ENCODE measurements around the gene PLXNC1. TPM values are rescaled to one million over a fixed set of nuclear protein-coding genes. Genes with fewer than 3 reads are reported as not detected.

The PLXNC1 gene
- total and polyA plus RNA-seq, 2 experiments from 2014 or later, result 0.78 to 1.9 TPM

DNA sequence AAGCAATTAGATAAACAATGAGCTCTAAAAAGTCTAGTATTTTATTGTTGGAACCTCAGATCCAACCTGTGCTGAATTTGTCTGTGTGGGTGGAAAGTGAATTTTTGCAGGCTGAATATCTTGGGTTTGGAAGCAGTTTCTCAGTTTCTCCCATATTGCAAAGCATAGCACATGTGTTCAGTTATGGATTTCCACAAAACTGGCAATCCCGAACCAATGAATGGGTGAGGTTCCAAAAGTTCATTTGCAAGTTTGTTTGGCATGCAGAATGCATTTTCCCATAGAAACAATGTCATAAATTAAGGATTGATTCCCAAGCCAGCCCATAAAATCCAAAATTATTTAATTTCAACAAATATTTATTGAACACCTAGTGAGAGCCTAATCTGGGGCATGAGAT is 43.4 kb downstream of the PLXNC1 start:
- Histone ChIP-seq H3K4me2 (ENCODE audit: unreplicated experiment) (no peak overlapping the region), H3K4me3 (no peak overlapping the region), H3K4me1 (ENCODE audit: insufficient read depth) (peaks cover 5% of the 10 kb centered on the region), H3K9ac (no peak overlapping the region), H3F3A (ENCODE audit: insufficient read depth) (no peaks in the 10 kb centered on the region), H3K27ac (no peak overlapping the region), H4K20me1 (ENCODE audit: insufficient read depth) (no peaks in the 10 kb centered on the region), H3K9me3 (ENCODE audit: low read depth) (no peaks in the 10 kb centered on the region), H2AFZ (no peak overlapping the region), H3K79me2 (ENCODE audit: insufficient read depth) (no peaks in the 10 kb centered on the region), H3K9me2 (ENCODE audit: insufficient read depth) (no peaks in the 10 kb centered on the region), H3K27me3 (replicated peaks; ENCODE audit: insufficient read depth) (peaks cover 8% of the 10 kb centered on the region), H3K36me3 (ENCODE audit: low read depth) (no peaks in the 10 kb centered on the region)
- 26% methylated on average over 1 of the region's 1 CpG for WGBS, 2 experiments (ENCODE audit: low coverage in 1 of 2, low lambda C conversion rate in 2 of 2, missing lambda C conversion rate in 2 of 2)
- DNase-seq, result no peak
- in situ Hi-C loops (cut with MboI), result no loop called here
- TF ChIP-seq EZH2 (IDR thresholded peaks at IDR 0.05; ENCODE audit: insufficient read depth, poor library complexity, severe bottlenecking) (no peak), EZH2phosphoT487 (IDR thresholded peaks at IDR 0.05; ENCODE audit: insufficient read depth, low read depth) (no peak)

DNA sequence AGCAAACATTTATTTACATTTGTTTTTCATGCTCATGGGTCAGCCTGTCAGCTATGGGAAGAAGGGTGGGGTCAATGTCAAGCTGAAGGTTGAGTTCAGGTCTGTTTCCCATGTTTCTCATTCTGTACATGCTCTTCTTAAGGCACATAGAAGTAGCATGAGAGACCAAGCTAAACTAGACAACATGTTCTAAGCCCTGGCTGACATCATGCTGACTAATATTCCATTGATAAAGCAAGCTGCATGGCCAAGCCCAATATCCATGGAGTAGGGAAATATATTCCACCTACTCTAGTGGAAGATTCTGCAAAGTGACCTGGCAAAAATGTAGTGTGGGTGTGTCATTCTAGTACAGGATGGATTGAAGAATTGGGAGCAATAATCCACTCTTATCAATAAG is 44.1 kb downstream of the PLXNC1 start:
- H3K4me2 ChIP-seq (ENCODE audit: unreplicated experiment), result no peak overlapping the region
- no peak overlapping the region for H3K27ac ChIP-seq
- no peak for DNase-seq
- TF ChIP-seq EZH2phosphoT487 (IDR thresholded peaks at IDR 0.05; ENCODE audit: insufficient read depth, low read depth), result no peak
- TF ChIP-seq EZH2 (IDR thresholded peaks at IDR 0.05; ENCODE audit: insufficient read depth, poor library complexity, severe bottlenecking), result no peak
- no peaks in the 10 kb centered on the region for H3F3A ChIP-seq (ENCODE audit: insufficient read depth)
- H3K9me2 ChIP-seq (ENCODE audit: insufficient read depth), result no peaks in the 10 kb centered on the region
- in situ Hi-C loops (cut with MboI), result no loop called here
- no peak overlapping the region for H2AFZ ChIP-seq
- no peak overlapping the region for H3K4me3 ChIP-seq
- H3K79me2 ChIP-seq (ENCODE audit: insufficient read depth), result no peaks in the 10 kb centered on the region
- no peaks in the 10 kb centered on the region for H3K9me3 ChIP-seq (ENCODE audit: low read depth)
- peaks cover 5% of the 10 kb centered on the region for H3K27me3 ChIP-seq (replicated peaks; ENCODE audit: insufficient read depth)
- H3K36me3 ChIP-seq (ENCODE audit: low read depth), result no peaks in the 10 kb centered on the region
- peaks cover 3% of the 10 kb centered on the region for H3K4me1 ChIP-seq (ENCODE audit: insufficient read depth)
- no peak overlapping the region for H3K9ac ChIP-seq
- H4K20me1 ChIP-seq (ENCODE audit: insufficient read depth), result no peaks in the 10 kb centered on the region

- Histone ChIP-seq H3K36me3 (ENCODE audit: low read depth) (no peaks in the 10 kb centered on the region), H2AFZ (no peak overlapping the region), H3K79me2 (ENCODE audit: insufficient read depth) (no peaks in the 10 kb centered on the region), H3K4me1 (ENCODE audit: insufficient read depth) (no peaks in the 10 kb centered on the region), H3K4me2 (ENCODE audit: unreplicated experiment) (no peak overlapping the region), H3K27me3 (replicated peaks; ENCODE audit: insufficient read depth) (no peaks in the 10 kb centered on the region), H3K9me2 (ENCODE audit: insufficient read depth) (no peaks in the 10 kb centered on the region), H3K9ac (no peak overlapping the region), H3F3A (ENCODE audit: insufficient read depth) (no peaks in the 10 kb centered on the region), H4K20me1 (ENCODE audit: insufficient read depth) (no peaks in the 10 kb centered on the region), H3K4me3 (no peak overlapping the region), H3K27ac (no peak overlapping the region), H3K9me3 (ENCODE audit: low read depth) (no peaks in the 10 kb centered on the region)
- in situ Hi-C loops (cut with MboI), result no loop called here
- WGBS, 2 experiments (ENCODE audit: low coverage in 1 of 2, low lambda C conversion rate in 2 of 2, missing lambda C conversion rate in 2 of 2), result 85 to 90% methylated on average over 3 of the region's 3 CpGs
- no peak for DNase-seq
- no peak for TF ChIP-seq EZH2 (IDR thresholded peaks at IDR 0.05; ENCODE audit: insufficient read depth, poor library complexity, severe bottlenecking)
- no peak for TF ChIP-seq EZH2phosphoT487 (IDR thresholded peaks at IDR 0.05; ENCODE audit: insufficient read depth, low read depth)
Observed at GRCh38 chr12:94193168-94193567, 44.8 kb downstream of the PLXNC1 start.

DNA sequence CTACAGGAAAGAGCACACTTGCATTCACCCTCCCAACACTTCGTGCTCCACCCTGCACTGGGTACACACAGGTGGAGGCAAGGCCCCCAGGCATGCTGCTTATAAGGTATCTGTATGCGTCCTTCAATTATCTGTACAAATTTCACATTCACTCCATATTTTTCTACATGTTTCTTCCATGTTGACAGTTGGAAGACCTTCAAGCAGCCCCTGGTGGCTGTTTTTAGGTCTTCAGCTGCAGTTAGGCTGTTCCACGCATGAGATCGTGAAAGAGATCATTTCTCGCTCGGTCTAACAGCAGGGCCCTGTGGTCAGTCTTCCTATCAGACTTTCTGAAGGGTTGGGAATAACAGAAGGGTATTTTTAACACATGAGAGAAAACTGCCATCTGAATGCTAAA is 47.1 kb downstream of the PLXNC1 start:
- in situ Hi-C loops (cut with MboI), result no loop called here

DNA sequence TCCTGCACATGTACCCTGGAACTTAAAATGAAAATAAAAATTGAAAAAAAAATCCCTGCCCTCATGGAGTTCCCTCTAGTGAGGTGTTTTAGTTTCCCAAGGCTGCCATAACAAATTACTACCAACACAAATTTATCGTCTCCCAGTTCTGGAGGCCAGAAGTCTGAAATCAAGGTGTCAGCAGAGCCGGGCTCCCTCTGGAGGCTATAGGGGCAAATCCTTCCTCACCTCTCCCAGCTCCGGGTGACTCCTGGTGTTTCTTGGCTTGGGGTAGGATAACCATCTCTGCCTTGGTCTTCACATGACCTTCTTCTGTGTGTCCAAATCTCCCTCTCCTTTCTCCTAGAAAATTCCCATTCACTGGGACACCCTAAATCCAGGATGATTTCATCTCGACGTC is 50.1 kb downstream of the PLXNC1 start:
- 85% methylated on average over 5 of the region's 5 CpGs for WGBS, 2 experiments (ENCODE audit: low coverage in 1 of 2, low lambda C conversion rate in 2 of 2, missing lambda C conversion rate in 2 of 2)
- in situ Hi-C loops (cut with MboI), result no loop called here
- H3K4me3 ChIP-seq, result no peak overlapping the region
- no peaks in the 10 kb centered on the region for H3K9me2 ChIP-seq (ENCODE audit: insufficient read depth)
- no peak overlapping the region for H2AFZ ChIP-seq
- no peaks in the 10 kb centered on the region for H4K20me1 ChIP-seq (ENCODE audit: insufficient read depth)
- no peak overlapping the region for H3K4me2 ChIP-seq (ENCODE audit: unreplicated experiment)
- H3K27ac ChIP-seq, result no peak overlapping the region
- H3K9ac ChIP-seq, result no peak overlapping the region
- DNase-seq, result no peak
- no peaks in the 10 kb centered on the region for H3K9me3 ChIP-seq (ENCODE audit: low read depth)
- no peaks in the 10 kb centered on the region for H3K4me1 ChIP-seq (ENCODE audit: insufficient read depth)
- no peaks in the 10 kb centered on the region for H3K36me3 ChIP-seq (ENCODE audit: low read depth)
- no peaks in the 10 kb centered on the region for H3K79me2 ChIP-seq (ENCODE audit: insufficient read depth)
- H3F3A ChIP-seq (ENCODE audit: insufficient read depth), result no peaks in the 10 kb centered on the region
- TF ChIP-seq EZH2phosphoT487 (IDR thresholded peaks at IDR 0.05; ENCODE audit: insufficient read depth, low read depth) (no peak), EZH2 (IDR thresholded peaks at IDR 0.05; ENCODE audit: insufficient read depth, poor library complexity, severe bottlenecking) (no peak)
- H3K27me3 ChIP-seq (replicated peaks; ENCODE audit: insufficient read depth), result no peaks in the 10 kb centered on the region

More for the DNA sequence above, 47.1 kb downstream of the PLXNC1 start:
- Histone ChIP-seq H3K4me1 (ENCODE audit: insufficient read depth) (no peaks in the 10 kb centered on the region), H4K20me1 (ENCODE audit: insufficient read depth) (no peaks in the 10 kb centered on the region), H2AFZ (no peak overlapping the region), H3F3A (ENCODE audit: insufficient read depth) (no peaks in the 10 kb centered on the region), H3K9me2 (ENCODE audit: insufficient read depth) (no peaks in the 10 kb centered on the region), H3K27me3 (replicated peaks; ENCODE audit: insufficient read depth) (no peaks in the 10 kb centered on the region), H3K9ac (no peak overlapping the region), H3K36me3 (ENCODE audit: low read depth) (no peaks in the 10 kb centered on the region), H3K4me2 (ENCODE audit: unreplicated experiment) (no peak overlapping the region), H3K79me2 (ENCODE audit: insufficient read depth) (no peaks in the 10 kb centered on the region), H3K4me3 (no peak overlapping the region), H3K27ac (no peak overlapping the region), H3K9me3 (ENCODE audit: low read depth) (no peaks in the 10 kb centered on the region)
- WGBS, 2 experiments (ENCODE audit: low coverage in 1 of 2, low lambda C conversion rate in 2 of 2, missing lambda C conversion rate in 2 of 2), result 90 to 91% methylated on average over 6 of the region's 6 CpGs
- no peak for TF ChIP-seq EZH2 (IDR thresholded peaks at IDR 0.05; ENCODE audit: insufficient read depth, poor library complexity, severe bottlenecking)
- no peak for TF ChIP-seq EZH2phosphoT487 (IDR thresholded peaks at IDR 0.05; ENCODE audit: insufficient read depth, low read depth)
- no peak for DNase-seq
